NCI-H1417 (cell line): Measurements from ENCODE around the gene KBTBD12.
"Not testable (repeated sequence)": the region's sequence is repeated elsewhere in the genome, so short reads cannot be mapped to it uniquely, and the experiment has no call there.

Source experiments
- DNase-seq, 3 experiments: peaks; one replicate each; lab custom pipeline; 2025; lab: John Stamatoyannopoulos, UW

Gene KBTBD12

GRCh38 chr3:127915115-127915936, at the start of gene KBTBD12:
KBTBD12 (plus strand) TSS chr3:127915232; CDS start chr3:127923062, 7,830 bp downstream.
- no peak for DNase-seq

GRCh38 chr3:127865941-127866340, 49.1 kb upstream of the KBTBD12 start:
- no peak for DNase-seq

GRCh38 chr3:127867412-127867811, 47.6 kb upstream of the KBTBD12 start:
- DNase-seq = no peak

- no peak for DNase-seq
Observed at GRCh38 chr3:127867986-127868385, 47.0 kb upstream of the KBTBD12 start.

DNA sequence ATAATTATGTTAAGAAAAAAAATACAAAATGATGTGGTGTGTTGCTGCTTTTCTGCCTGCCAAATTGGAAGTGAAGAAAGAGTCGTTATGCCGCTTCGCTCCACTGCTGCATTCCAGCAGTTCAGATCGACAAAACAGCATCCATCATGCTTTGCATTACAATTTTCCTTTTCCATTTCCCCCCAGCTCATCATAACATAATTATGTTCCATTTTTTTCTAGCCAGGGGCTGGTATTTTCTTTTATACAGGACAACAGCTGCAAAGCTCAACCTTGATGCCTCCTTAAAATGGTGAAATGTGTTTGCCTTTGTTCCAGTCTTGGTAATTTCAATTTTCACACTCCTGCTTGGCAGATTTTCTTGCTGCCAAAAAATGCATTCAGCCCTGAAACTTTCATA, 44.9 kb upstream of the KBTBD12 start:
- DNase-seq = no peak

- DNase-seq = not testable (repeated sequence)
Observed at GRCh38 chr3:127874097-127874496, 40.9 kb upstream of the KBTBD12 start.

DNA sequence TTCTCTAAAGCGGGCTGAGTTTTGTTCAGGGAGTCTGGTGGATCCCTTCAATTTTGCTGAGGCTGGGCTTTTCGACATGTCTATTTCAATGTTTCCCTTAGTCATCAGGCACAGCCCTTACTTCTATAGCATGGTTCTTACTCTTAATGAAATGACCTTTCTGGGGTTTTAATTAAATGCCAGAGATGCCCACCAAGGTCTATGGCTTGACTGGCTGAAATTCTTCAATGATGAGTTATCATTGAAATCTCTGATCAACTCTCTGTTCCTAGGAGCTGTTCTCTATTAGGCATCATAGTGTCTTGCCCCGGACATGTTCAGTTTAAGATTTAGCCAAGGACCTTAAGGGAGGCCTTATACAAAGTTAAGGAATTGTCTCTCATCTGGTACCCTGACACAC, 33.4 kb upstream of the KBTBD12 start:
- DNase-seq = no peak

- DNase-seq = no peak
Observed at GRCh38 chr3:127884041-127884440, 31.0 kb upstream of the KBTBD12 start.

GRCh38 chr3:127886231-127886955, 28.6 kb upstream of the KBTBD12 start:
- DNase-seq = peak; percentile 30 to 65 (median 44)

- DNase-seq = peak in 1 of 3 experiments; percentile 34
Observed at GRCh38 chr3:127886956-127887231, 28.1 kb upstream of the KBTBD12 start.

GRCh38 chr3:127887321-127887720, 27.7 kb upstream of the KBTBD12 start:
- peak in 1 of 3 experiments; percentile 49 for DNase-seq

- no peak for DNase-seq
Observed at GRCh38 chr3:127888156-127888555, 26.9 kb upstream of the KBTBD12 start.

GRCh38 chr3:127888564-127889107, 26.4 kb upstream of the KBTBD12 start:
- peak in 1 of 3 experiments; percentile 30 for DNase-seq

- no peak for DNase-seq
Observed at GRCh38 chr3:127889461-127889863, 25.6 kb upstream of the KBTBD12 start.

- no peak for DNase-seq
Observed at GRCh38 chr3:127889976-127890650, 24.9 kb upstream of the KBTBD12 start.

- DNase-seq = not testable (repeated sequence)
Observed at GRCh38 chr3:127890651-127891290, 24.3 kb upstream of the KBTBD12 start.

DNA sequence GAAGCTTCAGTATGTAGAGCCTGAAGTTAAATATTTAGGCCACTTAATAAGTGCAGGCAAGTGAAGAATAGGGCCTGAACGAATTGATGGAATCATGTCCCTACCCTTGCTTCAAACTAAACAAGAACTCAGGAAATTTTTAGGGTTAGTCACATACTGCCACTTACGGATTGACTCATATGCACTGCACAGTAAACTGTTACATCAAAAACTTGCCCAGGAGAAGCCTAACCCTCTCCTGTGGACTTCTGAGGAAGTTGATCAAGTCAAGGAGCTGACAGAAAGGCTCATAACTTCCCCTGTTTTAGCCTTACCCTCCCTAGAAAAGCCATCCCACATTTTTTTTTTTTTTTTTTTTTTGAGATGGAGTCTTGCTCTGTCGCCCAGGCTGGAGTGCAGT, 20.6 kb upstream of the KBTBD12 start:
- no peak for DNase-seq

DNA sequence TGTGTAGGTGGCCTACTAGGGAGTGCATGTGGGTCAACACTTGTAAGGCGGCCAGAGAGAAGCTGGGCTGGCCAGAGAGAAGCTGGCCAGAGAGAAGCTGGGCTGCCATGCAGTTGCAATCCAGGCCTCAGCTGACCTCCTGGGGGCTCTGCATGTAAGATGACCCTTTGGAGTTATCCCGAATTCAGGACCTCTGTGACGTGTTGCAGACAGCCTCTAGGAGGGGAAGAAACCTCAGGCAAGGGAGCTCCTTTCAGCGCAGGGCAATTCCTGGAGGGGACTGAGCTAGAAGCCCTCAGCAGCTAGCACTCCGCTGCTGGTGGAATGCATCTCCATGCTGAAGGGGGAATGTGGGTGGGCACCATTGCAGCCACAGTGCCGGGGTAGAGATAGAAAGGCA, 15.8 kb upstream of the KBTBD12 start:
- DNase-seq = no peak

DNA sequence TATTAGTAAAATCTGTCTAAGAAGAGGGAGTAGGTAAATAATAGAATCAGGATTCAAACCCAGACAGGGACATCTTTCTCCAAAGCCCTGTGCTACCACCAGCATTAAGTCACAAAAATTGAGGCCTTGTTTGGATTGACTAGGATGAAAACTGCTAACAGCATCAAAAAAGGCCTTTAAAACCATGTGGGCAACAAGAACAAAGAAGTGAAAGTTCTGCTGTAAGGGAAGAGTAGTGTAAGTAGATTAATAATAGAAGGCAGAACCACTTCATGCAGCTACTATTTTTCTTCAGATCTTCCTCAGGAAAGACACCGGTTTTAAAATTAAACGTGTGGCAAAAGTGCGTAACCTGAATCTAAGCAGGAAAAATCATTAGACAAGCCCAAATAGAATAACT, 15.3 kb upstream of the KBTBD12 start:
- no peak for DNase-seq

GRCh38 chr3:127900536-127900935, 14.5 kb upstream of the KBTBD12 start:
- DNase-seq = no peak

- no peak for DNase-seq
Observed at GRCh38 chr3:127902486-127902885, 12.5 kb upstream of the KBTBD12 start.
